MCF 10A (cell line): Measurements from ENCODE around the gene STUB1. TPM values are rescaled to one million over a fixed set of nuclear protein-coding genes. Genes with fewer than 3 reads are reported as not detected.
"Not testable (repeated sequence)": the region's sequence is repeated elsewhere in the genome, so short reads cannot be mapped to it uniquely, and the experiment has no call there.

Experiments used
- BruUV-seq: library from RNA; stranded (reverse); fragments of 400-500 nt; replicated peaks from 2 replicates; lab custom pipeline; 2021; lab: Mats Ljungman, UMichigan
- CTCF ChIA-PET: fragments of 300-600 bp; sonication (Branson Sonifier 250); formaldehyde crosslinking; extraction: SDS; loops from one replicate; lab custom pipeline; 2021; ENCODE audit warnings: antibody characterized with exemption, inconsistent platforms; lab: Yijun Ruan, JAX
- POLR2A ChIA-PET: fragments of 300-600, 350-650 bp; sonication (Branson Sonifier 250); formaldehyde crosslinking; extraction: SDS; loops from one replicate; lab custom pipeline; 2020; ENCODE audit warnings: antibody characterized with exemption, inconsistent platforms; lab: Yijun Ruan, JAX
- DNase-seq: peaks from one replicate; pipeline ENCODE4 v3.0.0-alpha.2; 2018; ENCODE audit not compliant: unreplicated experiment
- H3K27ac Mint-ChIP-seq: one replicate; pipeline ENCODE4 v1.8.0; 2022; ENCODE audit warnings: mild to moderate bottlenecking, low read depth, mixed read lengths; ENCODE audit not compliant: unreplicated experiment
- H3K27me3 Mint-ChIP-seq: one replicate; pipeline ENCODE4 v1.8.0; 2022; ENCODE audit warnings: mixed read lengths; ENCODE audit not compliant: insufficient read depth, unreplicated experiment
- H3K36me3 Mint-ChIP-seq: one replicate; pipeline ENCODE4 v1.8.0; 2022; ENCODE audit warnings: mild to moderate bottlenecking, moderate library complexity, mixed read lengths; ENCODE audit not compliant: insufficient read depth, unreplicated experiment
- H3K4me1 Mint-ChIP-seq: one replicate; pipeline ENCODE4 v1.8.0; 2022; ENCODE audit warnings: mixed read lengths; ENCODE audit not compliant: insufficient read depth, unreplicated experiment
- H3K4me3 Mint-ChIP-seq: one replicate; pipeline ENCODE4 v1.8.0; 2022; ENCODE audit warnings: mild to moderate bottlenecking, moderate library complexity, mixed read lengths; ENCODE audit not compliant: unreplicated experiment
- H3K9me3 Mint-ChIP-seq: one replicate; pipeline ENCODE4 v1.8.0; 2022; ENCODE audit warnings: mixed read lengths; ENCODE audit not compliant: unreplicated experiment
- CTCF ChIP-seq: fragments of 200-600 bp; IDR thresholded peaks from one replicate; pipeline ENCODE4 v1.8.0; 2022; ENCODE audit warnings: antibody characterized with exemption, mild to moderate bottlenecking; ENCODE audit not compliant: unreplicated experiment
- intact Hi-C: fragments of 100-400 bp; cut with micrococcal nuclease; formaldehyde crosslinking; loops from 2 replicates; pipeline ENCODE4 v1.14.1; 2022
- total RNA-seq: library from RNA; stranded (reverse); gene quantifications from 2 replicates; pipeline ENCODE4 v1.2.3, GENCODE V29; 2022

Gene STUB1
- total RNA-seq, 1 experiment from 2014 or later = 124 TPM

GRCh38 chr16:687499-687898 is 7.3 kb downstream of the STUB1 start:
- Mint-ChIP-seq H3K36me3 (peaks cover 67% of the 10 kb centered on the region), H3K27me3 (no peaks in the 10 kb centered on the region), H3K4me1 (peaks cover 10% of the 10 kb centered on the region), H3K4me3 (no peak overlapping the region), H3K27ac (no peak overlapping the region), H3K9me3 (no peaks in the 10 kb centered on the region)
- intact Hi-C loops = no loop called here
- TF ChIP-seq CTCF = no peak
- no TSS peak for BruUV-seq
- no peak for DNase-seq
- POLR2A ChIA-PET = interaction anchor here (0.6 kb wide), 1 partner anchor 98 kb away, joined by 3 read pairs; the partner anchor contains the start of gene RAB40C
- CTCF ChIA-PET = interaction anchor here (0.7 to 1.3 kb wide), 5 partner anchors 8 to 54 kb away, joined by 3 to 4 read pairs (median 3); no protein-coding TSS in a partner anchor

DNA sequence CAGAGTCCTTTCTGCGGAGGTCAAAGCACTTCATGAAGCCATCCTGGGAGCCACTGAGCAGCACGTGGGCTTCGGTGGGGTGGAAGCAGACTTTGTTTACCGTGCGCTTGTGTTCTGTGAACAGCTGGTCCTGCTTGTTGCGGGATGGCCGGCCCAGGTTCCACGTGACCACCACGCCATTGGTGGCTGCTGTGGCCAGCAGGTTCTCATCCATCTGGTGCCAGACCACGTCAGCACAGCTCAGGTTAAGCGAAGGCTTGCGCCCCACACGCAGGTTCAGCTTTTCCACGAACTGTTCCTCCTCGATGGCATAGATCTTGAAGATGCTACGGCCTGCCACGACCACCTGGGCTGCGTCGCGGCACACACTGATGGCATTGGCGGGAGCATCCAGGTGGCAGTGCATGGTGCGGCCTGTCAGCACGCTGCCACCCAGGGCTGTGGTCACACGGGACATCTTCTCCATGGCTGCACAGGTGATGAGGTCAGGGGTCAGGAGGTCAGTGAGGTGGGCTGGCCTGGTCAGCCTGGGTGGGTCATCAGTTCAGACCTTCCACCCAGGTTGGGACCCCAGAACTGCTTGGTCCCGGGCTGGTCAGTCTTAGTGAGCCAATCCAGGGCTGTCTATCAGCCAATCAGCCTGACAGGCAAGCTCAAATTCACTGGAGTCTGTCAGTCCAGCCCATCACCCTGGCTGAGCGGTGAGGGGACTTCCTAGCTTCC is 9.1 kb downstream of the STUB1 start:
- Mint-ChIP-seq H3K4me3 (peak overlapping the region; percentile 87), H3K36me3 (peaks cover 66% of the 10 kb centered on the region), H3K27ac (peak overlapping the region; percentile 86), H3K4me1 (peaks cover 10% of the 10 kb centered on the region), H3K9me3 (no peaks in the 10 kb centered on the region), H3K27me3 (no peaks in the 10 kb centered on the region)
- no TSS peak for BruUV-seq
- ChIA-PET POLR2A (interaction anchor here (0.6 to 4.1 kb wide), 16 partner anchors 8 to 413 kb away, joined by 3 to 32 read pairs (median 4); partner anchors contain the start of genes ANTKMT, CCDC78, FBXL16 and METRN), CTCF (interaction anchor here (0.6 to 1.9 kb wide), 4 partner anchors 22 to 200 kb away, joined by 3 to 7 read pairs (median 5); no protein-coding TSS in a partner anchor)
- intact Hi-C loops = no loop called here
- no peak for DNase-seq
- no peak for TF ChIP-seq CTCF

GRCh38 chr16:691242-691641 is 11.0 kb downstream of the STUB1 start:
- ChIA-PET POLR2A (interaction anchor here (1.1 to 4.1 kb wide), 5 partner anchors 10 to 29 kb away, joined by 3 to 32 read pairs (median 17); partner anchors contain the start of genes ANTKMT, METRN, RHBDL1 and STUB1), CTCF (interaction anchor here (0.6 kb wide), 1 partner anchor 306 kb away, joined by 3 read pairs; no protein-coding TSS in a partner anchor)
- H3K4me1 Mint-ChIP-seq = peaks cover 10% of the 10 kb centered on the region
- BruUV-seq, H3K9me3 Mint-ChIP-seq, intact Hi-C loops, DNase-seq, H3K27me3 Mint-ChIP-seq, H3K27ac Mint-ChIP-seq: not testable (repeated sequence)
- H3K4me3 Mint-ChIP-seq = peak overlapping the region; percentile 87
- H3K36me3 Mint-ChIP-seq = peaks cover 75% of the 10 kb centered on the region

DNA sequence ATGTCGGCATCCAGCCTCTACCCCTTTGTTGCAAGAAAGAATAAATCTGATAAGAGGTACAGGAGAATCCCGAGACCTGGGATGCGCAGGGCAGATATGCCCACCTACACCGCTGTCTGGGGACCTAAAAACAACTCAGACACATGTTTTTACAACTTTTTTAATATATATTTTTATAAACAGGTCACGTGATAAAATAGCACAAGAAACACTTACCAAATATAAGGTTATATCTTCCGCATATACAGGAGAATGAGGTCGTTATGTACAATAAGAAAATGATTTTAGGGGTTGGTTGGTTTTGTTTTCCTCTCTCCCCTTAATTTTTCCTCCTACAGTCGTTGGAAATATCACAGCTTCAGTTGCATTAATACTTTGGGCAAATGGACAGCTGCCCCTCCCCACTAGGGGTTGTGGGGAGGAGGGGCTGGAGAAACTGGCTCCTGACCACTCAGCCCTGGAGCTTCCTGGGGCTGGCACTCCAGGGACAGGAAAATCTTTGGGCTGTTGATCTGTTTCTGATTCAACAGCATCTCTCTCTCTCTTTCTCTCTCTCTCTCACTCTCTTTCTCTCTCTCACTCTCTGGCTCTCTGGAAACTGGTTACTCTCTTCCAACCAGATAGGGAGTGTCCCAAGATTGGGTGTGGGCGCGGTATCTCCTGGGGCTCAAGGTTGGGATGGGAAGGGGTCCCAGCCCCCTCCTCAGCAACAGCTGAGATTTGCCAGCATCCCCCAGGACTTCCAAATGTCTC is 12.3 kb downstream of the STUB1 start:
- CTCF ChIA-PET = interaction anchor here (1.0 kb wide), 1 partner anchor 22 kb away, joined by 3 read pairs; no protein-coding TSS in a partner anchor
- no peaks in the 10 kb centered on the region for H3K9me3 Mint-ChIP-seq
- no peak for DNase-seq
- no peak overlapping the region for H3K4me3 Mint-ChIP-seq
- BruUV-seq = TSS peak; percentile 66
- H3K36me3 Mint-ChIP-seq = peaks cover 83% of the 10 kb centered on the region
- peaks cover 10% of the 10 kb centered on the region for H3K4me1 Mint-ChIP-seq
- POLR2A ChIA-PET = interaction anchor here (0.6 to 1.4 kb wide), 9 partner anchors 8 to 728 kb away, joined by 3 to 9 read pairs (median 3); partner anchors contain the start of genes JMJD8, METRN, RHOT2 and STUB1
- H3K27me3 Mint-ChIP-seq = no peaks in the 10 kb centered on the region
- H3K27ac Mint-ChIP-seq = no peak overlapping the region
- intact Hi-C loops = no loop called here
- TF ChIP-seq CTCF = no peak
